ENCODE measurements around the gene BMP5. TPM values are rescaled to one million over a fixed set of nuclear protein-coding genes. Genes with fewer than 3 reads are reported as not detected.

The BMP5 gene
- polyA plus RNA-seq, 1 experiment = not detected

DNA sequence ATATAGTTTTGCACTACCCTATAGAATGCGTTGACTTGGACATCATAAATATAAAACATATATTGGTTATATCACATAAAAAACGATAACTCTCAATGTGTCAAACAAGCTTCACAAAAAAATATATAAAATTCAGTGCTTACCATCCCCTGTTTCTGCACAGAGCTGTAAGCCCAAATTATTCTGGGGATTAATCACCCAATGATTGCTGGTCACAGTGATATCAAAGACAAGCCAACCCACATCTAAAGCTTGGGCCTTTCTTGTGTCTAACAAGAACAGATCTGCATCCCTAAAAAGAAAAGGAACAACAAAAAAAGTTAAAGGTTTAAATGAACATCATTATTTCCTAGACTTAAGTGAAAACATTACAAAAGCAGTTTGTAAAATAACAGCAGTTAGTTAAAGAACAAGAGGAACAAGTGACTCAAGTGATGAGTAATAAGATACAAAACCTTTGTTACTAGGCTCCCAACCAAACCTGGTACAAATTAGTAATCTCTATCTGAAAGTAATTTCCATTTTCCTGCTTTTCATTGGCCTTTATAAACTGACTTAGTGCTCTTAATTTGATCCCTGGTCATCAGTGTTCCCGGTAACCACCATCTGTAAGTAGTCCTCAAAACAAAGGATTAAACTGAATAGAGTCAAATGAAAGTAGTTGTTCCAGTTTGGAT is 81.1 kb downstream of the BMP5 start:
- peak; percentile 42 for DNase-seq (ENCODE audit: low read depth)
- no peaks in the 10 kb centered on the region for H3K27me3 ChIP-seq (ENCODE audit: control insufficient read depth, insufficient read depth, low read length)
- no peaks in the 10 kb centered on the region for H3K36me3 ChIP-seq (ENCODE audit: control insufficient read depth, insufficient read depth, low read length)
- H3K4me3 ChIP-seq (ENCODE audit: low read depth, low read length) = no peak overlapping the region
- CTCF ChIA-PET = interaction anchor here (0.6 kb wide), 1 partner anchor 41 kb away, joined by 3 read pairs; no protein-coding TSS in a partner anchor
- TF ChIP-seq, protein P1, sequence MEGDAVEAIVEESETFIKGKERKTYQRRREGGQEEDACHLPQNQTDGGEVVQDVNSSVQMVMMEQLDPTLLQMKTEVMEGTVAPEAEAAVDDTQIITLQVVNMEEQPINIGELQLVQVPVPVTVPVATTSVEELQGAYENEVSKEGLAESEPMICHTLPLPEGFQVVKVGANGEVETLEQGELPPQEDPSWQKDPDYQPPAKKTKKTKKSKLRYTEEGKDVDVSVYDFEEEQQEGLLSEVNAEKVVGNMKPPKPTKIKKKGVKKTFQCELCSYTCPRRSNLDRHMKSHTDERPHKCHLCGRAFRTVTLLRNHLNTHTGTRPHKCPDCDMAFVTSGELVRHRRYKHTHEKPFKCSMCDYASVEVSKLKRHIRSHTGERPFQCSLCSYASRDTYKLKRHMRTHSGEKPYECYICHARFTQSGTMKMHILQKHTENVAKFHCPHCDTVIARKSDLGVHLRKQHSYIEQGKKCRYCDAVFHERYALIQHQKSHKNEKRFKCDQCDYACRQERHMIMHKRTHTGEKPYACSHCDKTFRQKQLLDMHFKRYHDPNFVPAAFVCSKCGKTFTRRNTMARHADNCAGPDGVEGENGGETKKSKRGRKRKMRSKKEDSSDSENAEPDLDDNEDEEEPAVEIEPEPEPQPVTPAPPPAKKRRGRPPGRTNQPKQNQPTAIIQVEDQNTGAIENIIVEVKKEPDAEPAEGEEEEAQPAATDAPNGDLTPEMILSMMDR (IDR thresholded peaks at IDR 0.05; ENCODE audit: insufficient read depth, low read depth, low read length) = no peak
- POLR2A ChIA-PET = no interaction called here

DNA sequence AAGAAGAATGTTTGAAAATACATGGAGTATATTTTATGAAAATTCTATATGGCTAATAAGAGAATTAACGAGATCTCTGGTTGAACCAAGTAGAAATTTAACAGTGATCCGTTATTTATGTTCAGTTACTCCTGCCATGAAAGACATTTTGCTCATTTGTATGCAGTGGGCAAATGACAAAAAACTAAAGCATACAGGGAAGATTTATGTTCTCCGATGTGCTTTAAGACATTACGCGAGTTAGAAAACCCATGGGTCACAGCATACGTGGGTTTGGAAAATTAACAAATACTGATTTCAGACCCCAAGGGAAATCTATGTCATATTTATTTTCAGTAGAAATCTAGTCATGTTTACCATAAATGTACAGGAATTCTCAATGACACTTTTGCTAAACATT is 90.1 kb downstream of the BMP5 start:
- DNase-seq (ENCODE audit: low read depth) = no peak
- Histone ChIP-seq H3K36me3 (ENCODE audit: control insufficient read depth, insufficient read depth, low read length) (no peaks in the 10 kb centered on the region), H3K27me3 (ENCODE audit: control insufficient read depth, insufficient read depth, low read length) (no peaks in the 10 kb centered on the region), H3K4me3 (ENCODE audit: low read depth, low read length) (no peak overlapping the region)
- TF ChIP-seq, protein P1 (IDR thresholded peaks at IDR 0.05; ENCODE audit: insufficient read depth, low read depth, low read length) = no peak
- CTCF ChIA-PET = no interaction called here
- POLR2A ChIA-PET = no interaction called here

DNA sequence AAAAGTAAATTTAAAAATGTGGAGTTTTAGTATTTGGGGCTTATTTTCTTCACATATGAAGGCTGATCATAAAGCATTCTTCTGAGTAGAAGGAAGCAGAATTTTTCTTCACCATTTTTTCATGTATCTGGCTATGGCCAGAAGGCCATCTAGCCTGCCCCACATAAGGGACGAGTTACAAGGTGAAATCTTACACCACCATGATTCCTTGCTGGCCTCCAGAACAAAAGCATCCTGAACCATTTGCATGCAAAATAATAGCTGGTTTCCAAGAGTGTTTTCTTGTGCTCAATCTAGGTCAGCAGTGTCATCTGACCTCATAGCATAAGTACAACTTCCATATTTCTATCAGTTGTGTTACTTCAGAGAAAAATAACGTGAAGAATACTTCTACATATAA is 93.1 kb downstream of the BMP5 start:
- no peaks in the 10 kb centered on the region for H3K36me3 ChIP-seq (ENCODE audit: control insufficient read depth, insufficient read depth, low read length)
- ChIA-PET POLR2A (no interaction called here), CTCF (no interaction called here)
- no peaks in the 10 kb centered on the region for H3K27me3 ChIP-seq (ENCODE audit: control insufficient read depth, insufficient read depth, low read length)
- H3K4me3 ChIP-seq (ENCODE audit: low read depth, low read length) = no peak overlapping the region
- DNase-seq (ENCODE audit: low read depth) = no peak
- TF ChIP-seq, protein P1 (IDR thresholded peaks at IDR 0.05; ENCODE audit: insufficient read depth, low read depth, low read length) = no peak

DNA sequence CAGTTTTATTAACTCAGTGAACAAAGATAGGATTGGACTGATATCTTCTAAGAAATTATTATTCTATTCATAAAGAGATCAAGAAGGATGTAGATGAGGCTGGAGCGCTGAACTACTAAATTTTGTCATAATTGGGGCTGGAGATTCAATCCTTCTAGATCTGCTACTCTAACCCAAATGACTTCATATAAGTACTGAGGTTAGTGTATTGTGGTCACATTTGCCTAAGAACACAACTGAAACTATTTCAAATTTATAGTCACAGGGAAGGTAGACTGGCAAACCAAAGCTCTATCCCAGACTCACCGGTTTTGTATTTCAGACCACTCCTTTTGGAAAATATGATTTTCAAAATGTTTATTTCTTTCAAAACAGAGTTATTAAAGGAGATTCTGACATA is 96.7 kb downstream of the BMP5 start:
- ChIA-PET POLR2A (no interaction called here), CTCF (no interaction called here)
- TF ChIP-seq, protein P1 (IDR thresholded peaks at IDR 0.05; ENCODE audit: insufficient read depth, low read depth, low read length) = no peak
- H3K4me3 ChIP-seq (ENCODE audit: low read depth, low read length) = no peak overlapping the region
- no peaks in the 10 kb centered on the region for H3K36me3 ChIP-seq (ENCODE audit: control insufficient read depth, insufficient read depth, low read length)
- H3K27me3 ChIP-seq (ENCODE audit: control insufficient read depth, insufficient read depth, low read length) = no peaks in the 10 kb centered on the region
- DNase-seq (ENCODE audit: low read depth) = no peak

DNA sequence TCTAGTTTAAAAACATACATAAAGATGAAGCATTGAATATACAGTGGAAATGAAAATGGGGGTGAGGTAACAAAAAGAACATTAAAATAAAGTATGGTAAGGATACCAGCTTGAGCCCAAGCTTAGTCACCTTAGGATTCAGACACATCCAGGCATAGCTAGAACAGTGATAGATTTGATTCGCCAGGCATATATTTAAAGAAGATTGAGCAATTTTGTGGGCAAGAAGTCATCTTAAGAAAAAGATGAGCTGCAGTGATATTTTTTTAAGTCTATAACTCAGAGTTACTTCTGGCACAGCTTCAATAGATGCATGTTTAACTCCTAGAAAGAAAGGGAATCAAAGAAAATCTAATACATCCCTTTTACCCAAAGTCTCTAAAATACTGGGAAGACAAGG is 97.9 kb downstream of the BMP5 start:
- H3K27me3 ChIP-seq (ENCODE audit: control insufficient read depth, insufficient read depth, low read length) = no peaks in the 10 kb centered on the region
- TF ChIP-seq, protein P1 (IDR thresholded peaks at IDR 0.05; ENCODE audit: insufficient read depth, low read depth, low read length) = no peak
- no peak for DNase-seq (ENCODE audit: low read depth)
- no peak overlapping the region for H3K4me3 ChIP-seq (ENCODE audit: low read depth, low read length)
- CTCF ChIA-PET = interaction anchor here (0.6 kb wide), 2 partner anchors 11 to 332 kb away, joined by 3 read pairs; no protein-coding TSS in a partner anchor
- no peaks in the 10 kb centered on the region for H3K36me3 ChIP-seq (ENCODE audit: control insufficient read depth, insufficient read depth, low read length)
- POLR2A ChIA-PET = no interaction called here

Measured in BJ (cell line).